HepG2 (cell line): ENCODE measurements around the gene GNL2.

Source experiments
- MAF1 ChIP-seq: sonication (generic); formaldehyde crosslinking; IDR thresholded peaks from 2 replicates; pipeline ENCODE4 v1.5.0; 2020; ENCODE audit warnings: missing genetic modification reagents, borderline replicate concordance
- NR3C1 ChIP-seq: sonication (generic); formaldehyde crosslinking; IDR thresholded peaks from 2 replicates; pipeline ENCODE4 v1.4.0; 2020; ENCODE audit warnings: missing genetic modification reagents
- POLR2G ChIP-seq: fragments of 200-400 bp; formaldehyde crosslinking; IDR thresholded peaks from 2 replicates; pipeline ENCODE4 v1.6.1; 2018; ENCODE audit warnings: mild to moderate bottlenecking, low read depth, low read length, moderate library complexity
- SATB2 ChIP-seq: sonication (generic); formaldehyde crosslinking; IDR thresholded peaks from 2 replicates; pipeline ENCODE4 v1.5.0; 2020; ENCODE audit warnings: missing genetic modification reagents
- ZNF234 ChIP-seq: sonication (generic); formaldehyde crosslinking; conservative IDR thresholded peaks from 2 replicates; pipeline ENCODE4 v1.5.1; 2020; ENCODE audit warnings: mild to moderate bottlenecking, missing genetic modification reagents
- ZNF616 ChIP-seq: sonication (generic); formaldehyde crosslinking; IDR thresholded peaks from 2 replicates; pipeline ENCODE4 v1.5.0; 2020; ENCODE audit warnings: low read depth, mild to moderate bottlenecking, missing genetic modification reagents
- TF ChIP-seq, protein P1 (sequence below): sonication (generic); formaldehyde crosslinking; IDR thresholded peaks from 2 replicates; pipeline ENCODE4 v1.4.0; 2020; ENCODE audit warnings: missing genetic modification reagents
- TF ChIP-seq, protein P2 (sequence below), 2 experiments: fragments of 450-650 bp in 1 of 2; sonication (generic) in 1 of 2; formaldehyde crosslinking; IDR thresholded peaks; 2 replicates each; pipeline versions ENCODE4 v1.5.0 to v1.8.0; 2020 to 2022; ENCODE audit warnings: mild to moderate bottlenecking in 1 of 2, missing genetic modification reagents in 1 of 2
- TF ChIP-seq, protein P3 (sequence below): sonication (generic); formaldehyde crosslinking; IDR thresholded peaks from 2 replicates; pipeline ENCODE4 v1.4.0; 2020; ENCODE audit warnings: missing genetic modification reagents, borderline replicate concordance
- TF ChIP-seq, protein P4 (sequence below): sonication (generic); formaldehyde crosslinking; IDR thresholded peaks from 2 replicates; pipeline ENCODE4 v1.8.1; 2023; ENCODE audit warnings: mild to moderate bottlenecking, moderate library complexity, missing genetic modification reagents

GRCh38 chr1:37633938-37634243 is 38.2 kb upstream of the GNL2 start:
- TF ChIP-seq MAF1 (CRISPR knock-in tag), result no peak
- TF ChIP-seq, protein P1, sequence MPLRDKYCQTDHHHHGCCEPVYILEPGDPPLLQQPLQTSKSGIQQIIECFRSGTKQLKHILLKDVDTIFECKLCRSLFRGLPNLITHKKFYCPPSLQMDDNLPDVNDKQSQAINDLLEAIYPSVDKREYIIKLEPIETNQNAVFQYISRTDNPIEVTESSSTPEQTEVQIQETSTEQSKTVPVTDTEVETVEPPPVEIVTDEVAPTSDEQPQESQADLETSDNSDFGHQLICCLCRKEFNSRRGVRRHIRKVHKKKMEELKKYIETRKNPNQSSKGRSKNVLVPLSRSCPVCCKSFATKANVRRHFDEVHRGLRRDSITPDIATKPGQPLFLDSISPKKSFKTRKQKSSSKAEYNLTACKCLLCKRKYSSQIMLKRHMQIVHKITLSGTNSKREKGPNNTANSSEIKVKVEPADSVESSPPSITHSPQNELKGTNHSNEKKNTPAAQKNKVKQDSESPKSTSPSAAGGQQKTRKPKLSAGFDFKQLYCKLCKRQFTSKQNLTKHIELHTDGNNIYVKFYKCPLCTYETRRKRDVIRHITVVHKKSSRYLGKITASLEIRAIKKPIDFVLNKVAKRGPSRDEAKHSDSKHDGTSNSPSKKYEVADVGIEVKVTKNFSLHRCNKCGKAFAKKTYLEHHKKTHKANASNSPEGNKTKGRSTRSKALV, result no peak
- no peak for TF ChIP-seq POLR2G
- no peak for TF ChIP-seq ZNF234 (CRISPR knock-in tag)
- TF ChIP-seq SATB2 (CRISPR knock-in tag), result no peak
- TF ChIP-seq, protein P2, sequence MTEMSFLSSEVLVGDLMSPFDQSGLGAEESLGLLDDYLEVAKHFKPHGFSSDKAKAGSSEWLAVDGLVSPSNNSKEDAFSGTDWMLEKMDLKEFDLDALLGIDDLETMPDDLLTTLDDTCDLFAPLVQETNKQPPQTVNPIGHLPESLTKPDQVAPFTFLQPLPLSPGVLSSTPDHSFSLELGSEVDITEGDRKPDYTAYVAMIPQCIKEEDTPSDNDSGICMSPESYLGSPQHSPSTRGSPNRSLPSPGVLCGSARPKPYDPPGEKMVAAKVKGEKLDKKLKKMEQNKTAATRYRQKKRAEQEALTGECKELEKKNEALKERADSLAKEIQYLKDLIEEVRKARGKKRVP (CRISPR knock-in tag; IDR thresholded peaks at IDR 0.05), result no peak
- TF ChIP-seq NR3C1 (CRISPR knock-in tag), result no peak
- TF ChIP-seq, protein P3, sequence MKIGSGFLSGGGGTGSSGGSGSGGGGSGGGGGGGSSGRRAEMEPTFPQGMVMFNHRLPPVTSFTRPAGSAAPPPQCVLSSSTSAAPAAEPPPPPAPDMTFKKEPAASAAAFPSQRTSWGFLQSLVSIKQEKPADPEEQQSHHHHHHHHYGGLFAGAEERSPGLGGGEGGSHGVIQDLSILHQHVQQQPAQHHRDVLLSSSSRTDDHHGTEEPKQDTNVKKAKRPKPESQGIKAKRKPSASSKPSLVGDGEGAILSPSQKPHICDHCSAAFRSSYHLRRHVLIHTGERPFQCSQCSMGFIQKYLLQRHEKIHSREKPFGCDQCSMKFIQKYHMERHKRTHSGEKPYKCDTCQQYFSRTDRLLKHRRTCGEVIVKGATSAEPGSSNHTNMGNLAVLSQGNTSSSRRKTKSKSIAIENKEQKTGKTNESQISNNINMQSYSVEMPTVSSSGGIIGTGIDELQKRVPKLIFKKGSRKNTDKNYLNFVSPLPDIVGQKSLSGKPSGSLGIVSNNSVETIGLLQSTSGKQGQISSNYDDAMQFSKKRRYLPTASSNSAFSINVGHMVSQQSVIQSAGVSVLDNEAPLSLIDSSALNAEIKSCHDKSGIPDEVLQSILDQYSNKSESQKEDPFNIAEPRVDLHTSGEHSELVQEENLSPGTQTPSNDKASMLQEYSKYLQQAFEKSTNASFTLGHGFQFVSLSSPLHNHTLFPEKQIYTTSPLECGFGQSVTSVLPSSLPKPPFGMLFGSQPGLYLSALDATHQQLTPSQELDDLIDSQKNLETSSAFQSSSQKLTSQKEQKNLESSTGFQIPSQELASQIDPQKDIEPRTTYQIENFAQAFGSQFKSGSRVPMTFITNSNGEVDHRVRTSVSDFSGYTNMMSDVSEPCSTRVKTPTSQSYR, result no peak
- TF ChIP-seq, protein P4, sequence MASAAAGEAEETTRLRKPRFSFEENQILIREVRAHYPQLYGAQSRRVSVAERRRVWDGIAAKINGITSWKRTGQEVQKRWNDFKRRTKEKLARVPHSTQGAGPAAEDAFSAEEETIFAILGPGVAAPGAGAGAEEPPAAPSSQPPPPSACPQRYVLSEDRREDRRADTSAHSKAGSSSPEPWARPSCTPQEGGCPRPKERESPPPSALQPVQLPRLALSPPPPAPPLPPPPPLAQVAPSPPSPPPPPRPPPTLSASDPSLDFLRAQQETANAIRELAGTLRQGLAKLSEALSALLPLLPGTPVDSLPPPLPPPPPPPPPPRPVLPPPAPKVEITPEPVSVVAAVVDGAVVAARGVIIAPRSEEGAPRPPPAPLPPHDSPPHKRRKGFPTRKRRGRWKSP (CRISPR knock-in tag), result no peak
- no peak for TF ChIP-seq ZNF616 (CRISPR knock-in tag)
